Embryonic facial prominence (tissue), 1 donor: ENCODE measurements around the gene LMBRD1.
"Not testable (repeated sequence)": the region's sequence is repeated elsewhere in the genome, so short reads cannot be mapped to it uniquely, and the experiment has no call there.

Experiments used
- DNase-seq: peaks from one replicate; pipeline ENCODE4 v3.0.0-alpha.2; 2016; ENCODE audit errors: extremely low spot score

The LMBRD1 gene

GRCh38 chr6:69798796-69799195 lies 2.0 kb upstream of the LMBRD1 start:
- DNase-seq, result not testable (repeated sequence)

GRCh38 chr6:69796073-69796641 lies 653 bp downstream of the LMBRD1 start:
- peak; percentile 57 for DNase-seq

GRCh38 chr6:69795469-69796072 lies 1.2 kb downstream of the LMBRD1 start:
- no peak for DNase-seq

GRCh38 chr6:69792292-69792691 lies 4.5 kb downstream of the LMBRD1 start:
- no peak for DNase-seq

- no peak for DNase-seq
Measured at GRCh38 chr6:69791065-69791471, 5.7 kb downstream of the LMBRD1 start.

GRCh38 chr6:69790629-69791028 lies 6.2 kb downstream of the LMBRD1 start:
- DNase-seq, result no peak

GRCh38 chr6:69789578-69789977 lies 7.2 kb downstream of the LMBRD1 start:
- no peak for DNase-seq

- DNase-seq, result not testable (repeated sequence)
Measured at GRCh38 chr6:69787436-69787835, 9.4 kb downstream of the LMBRD1 start.

- DNase-seq, result no peak
Measured at GRCh38 chr6:69785697-69786096, 11.1 kb downstream of the LMBRD1 start.

GRCh38 chr6:69784595-69785377 lies 12.0 kb downstream of the LMBRD1 start:
- DNase-seq, result no peak

GRCh38 chr6:69783108-69783507 lies 13.7 kb downstream of the LMBRD1 start:
- no peak for DNase-seq

- DNase-seq, result no peak
Measured at GRCh38 chr6:69780585-69781178, 16.1 kb downstream of the LMBRD1 start.

- DNase-seq, result no peak
Measured at GRCh38 chr6:69775941-69776340, 20.9 kb downstream of the LMBRD1 start.

GRCh38 chr6:69775585-69775849 lies 21.3 kb downstream of the LMBRD1 start:
- no peak for DNase-seq

GRCh38 chr6:69774740-69775584 lies 21.8 kb downstream of the LMBRD1 start:
- no peak for DNase-seq

GRCh38 chr6:69771158-69771906 lies 25.5 kb downstream of the LMBRD1 start:
- no peak for DNase-seq

- no peak for DNase-seq
Measured at GRCh38 chr6:69768664-69769063, 28.1 kb downstream of the LMBRD1 start.

GRCh38 chr6:69763763-69764162 lies 33.0 kb downstream of the LMBRD1 start:
- DNase-seq, result no peak

- DNase-seq, result no peak
Measured at GRCh38 chr6:69761853-69762252, 35.0 kb downstream of the LMBRD1 start.

GRCh38 chr6:69758214-69758613 lies 38.6 kb downstream of the LMBRD1 start:
- DNase-seq, result no peak

GRCh38 chr6:69756907-69757306 lies 39.9 kb downstream of the LMBRD1 start:
- no peak for DNase-seq
